GM18507 (cell line): ENCODE measurements around the gene PTPRU.

Source experiments
- DNase-seq: peaks from one replicate; pipeline ENCODE4 v3.0.0; 2011; ENCODE audit warnings: low read depth; ENCODE audit not compliant: insufficient read length; ENCODE audit errors: extremely low spot score
- FAIRE-seq: peaks from 2 replicates; lab custom pipeline; 2011; peaks lifted over from hg19 to GRCh38; lab: Jason Lieb, UNC

Gene PTPRU

GRCh38 chr1:29324202-29324601 lies 87.9 kb downstream of the PTPRU start:
- no peak for DNase-seq
- no peak for FAIRE-seq

- no peak for FAIRE-seq
- no peak for DNase-seq
Observed at GRCh38 chr1:29324771-29325351, 88.5 kb downstream of the PTPRU start.

DNA sequence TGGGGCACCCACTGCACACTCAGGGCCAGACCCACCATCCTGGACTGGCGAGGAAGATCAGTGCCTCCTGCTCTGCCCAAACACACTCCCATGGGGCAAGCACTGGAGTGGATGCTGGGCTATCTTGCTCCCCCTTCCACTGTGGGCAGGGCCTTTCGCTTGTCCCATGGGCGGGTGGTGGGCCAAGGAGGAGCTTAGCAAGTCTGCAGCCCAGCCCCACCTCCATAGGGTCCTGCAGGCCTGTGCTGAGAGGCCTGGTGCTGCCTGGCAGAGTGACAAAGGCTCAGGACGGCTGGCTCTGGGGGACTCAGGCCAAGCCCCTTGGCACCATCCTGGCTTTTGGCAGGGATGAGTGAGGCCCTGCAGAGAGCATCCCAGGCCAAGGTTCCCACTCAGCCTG lies 89.4 kb downstream of the PTPRU start:
- no peak for FAIRE-seq
- no peak for DNase-seq

GRCh38 chr1:29326123-29326522 lies 89.8 kb downstream of the PTPRU start:
- FAIRE-seq (no peak), DNase-seq (no peak)

GRCh38 chr1:29327223-29327935 lies 91.1 kb downstream of the PTPRU start:
- DNase-seq (no peak), FAIRE-seq (no peak)

GRCh38 chr1:29329022-29329775 lies 92.9 kb downstream of the PTPRU start:
- FAIRE-seq (no peak), DNase-seq (no peak)

DNA sequence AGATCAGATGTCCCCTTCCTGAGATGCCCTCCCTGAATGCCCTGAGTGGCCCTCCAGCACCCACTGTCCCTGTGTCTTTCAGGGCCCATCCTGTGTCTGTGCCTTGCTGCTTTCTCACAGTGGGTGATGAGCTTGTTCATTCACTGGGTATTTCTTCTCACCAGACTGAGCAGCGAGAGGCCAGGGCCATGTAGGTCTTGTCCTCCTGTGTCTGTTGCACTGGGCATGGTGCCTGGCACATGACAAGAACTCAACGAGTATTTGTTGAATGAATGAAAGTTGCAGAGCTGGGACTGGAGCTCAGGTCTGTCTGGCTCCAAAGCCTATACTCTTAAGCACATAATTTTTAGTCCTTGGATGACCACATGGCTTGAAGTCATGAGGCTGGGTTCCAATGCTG lies 93.8 kb downstream of the PTPRU start:
- DNase-seq = no peak

DNA sequence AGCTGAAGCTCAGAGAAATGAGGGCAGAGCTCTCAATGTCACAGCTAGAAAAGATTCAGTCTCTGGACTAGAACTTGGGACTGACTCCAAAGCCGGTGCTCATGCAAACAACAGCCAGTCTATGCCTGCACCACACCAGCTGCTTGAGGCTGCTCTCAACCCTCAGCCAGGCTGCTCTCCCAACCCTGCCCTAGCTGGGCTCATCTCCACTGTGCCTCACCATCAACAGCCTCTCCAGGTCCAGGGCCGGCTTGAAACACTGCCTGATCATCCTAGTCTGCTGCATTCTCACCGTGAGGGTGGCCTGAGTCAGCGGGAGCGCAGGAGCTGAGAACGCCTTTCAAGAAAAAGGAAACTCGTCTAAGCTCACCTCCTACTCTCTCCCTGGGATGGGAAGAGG lies 94.5 kb downstream of the PTPRU start:
- no peak for FAIRE-seq
- no peak for DNase-seq

More for the DNA sequence above, 93.8 kb downstream of the PTPRU start:
- FAIRE-seq = no peak

DNA sequence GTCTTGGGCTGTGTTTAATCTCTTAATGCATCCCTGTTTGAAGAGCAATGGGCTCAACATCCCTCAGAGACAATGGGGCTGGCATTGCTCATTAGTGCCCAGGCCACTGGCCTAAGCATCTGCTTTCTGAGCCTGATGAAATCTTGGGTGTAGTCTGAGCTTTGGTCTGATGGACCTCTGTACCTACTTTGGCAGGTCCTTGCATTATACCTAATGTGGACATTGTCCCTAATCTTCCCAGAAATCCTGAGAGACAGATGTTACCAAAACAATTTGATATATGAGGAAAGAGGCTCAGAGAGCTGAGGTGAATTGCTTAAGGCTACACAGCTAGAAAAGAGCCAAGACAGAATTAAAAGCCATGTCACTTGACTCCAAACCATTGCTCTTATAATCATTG lies 95.0 kb downstream of the PTPRU start:
- no peak for FAIRE-seq
- DNase-seq = no peak

- DNase-seq (no peak), FAIRE-seq (no peak)
Observed at GRCh38 chr1:29331729-29332128, 95.4 kb downstream of the PTPRU start.

- no peak for DNase-seq
- FAIRE-seq = no peak
Observed at GRCh38 chr1:29332204-29332603, 95.9 kb downstream of the PTPRU start.

DNA sequence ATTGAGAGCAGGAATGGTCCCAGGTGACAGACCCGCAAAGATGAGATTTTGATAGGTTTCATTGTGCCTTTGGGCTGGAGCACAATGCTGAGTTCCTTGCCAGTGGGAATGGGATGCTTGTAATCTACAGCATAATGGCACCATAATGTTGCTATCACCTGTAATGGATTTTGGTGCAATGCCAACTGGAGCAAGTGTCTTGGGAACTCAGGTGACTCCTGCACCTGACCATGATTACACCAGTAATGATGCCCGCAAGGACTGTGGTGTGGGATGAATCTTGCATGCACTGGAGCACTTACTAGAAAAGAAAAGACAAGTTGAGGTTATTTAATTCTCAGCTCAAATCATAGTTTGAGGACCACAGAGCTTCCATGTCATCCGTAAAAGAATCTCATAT lies 96.7 kb downstream of the PTPRU start:
- FAIRE-seq = no peak
- no peak for DNase-seq

DNA sequence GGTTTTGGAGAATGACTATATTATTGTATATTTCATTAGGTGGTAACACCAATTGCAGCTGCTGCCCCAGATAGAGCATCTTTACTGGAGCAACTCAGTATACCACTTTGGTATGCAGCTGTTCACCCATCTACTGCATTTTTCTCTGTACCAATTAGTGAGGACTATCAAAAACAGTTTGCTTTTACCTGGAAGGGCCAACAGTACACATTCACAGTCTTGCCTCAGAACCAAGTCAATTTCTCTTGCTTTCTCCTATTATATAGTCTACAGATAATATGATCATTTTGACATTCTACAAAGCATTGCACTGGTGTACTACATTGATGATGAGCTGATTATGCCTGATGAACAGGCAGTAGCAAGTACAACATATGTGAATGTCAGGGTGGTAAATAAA lies 99.3 kb downstream of the PTPRU start:
- FAIRE-seq = no peak

DNA sequence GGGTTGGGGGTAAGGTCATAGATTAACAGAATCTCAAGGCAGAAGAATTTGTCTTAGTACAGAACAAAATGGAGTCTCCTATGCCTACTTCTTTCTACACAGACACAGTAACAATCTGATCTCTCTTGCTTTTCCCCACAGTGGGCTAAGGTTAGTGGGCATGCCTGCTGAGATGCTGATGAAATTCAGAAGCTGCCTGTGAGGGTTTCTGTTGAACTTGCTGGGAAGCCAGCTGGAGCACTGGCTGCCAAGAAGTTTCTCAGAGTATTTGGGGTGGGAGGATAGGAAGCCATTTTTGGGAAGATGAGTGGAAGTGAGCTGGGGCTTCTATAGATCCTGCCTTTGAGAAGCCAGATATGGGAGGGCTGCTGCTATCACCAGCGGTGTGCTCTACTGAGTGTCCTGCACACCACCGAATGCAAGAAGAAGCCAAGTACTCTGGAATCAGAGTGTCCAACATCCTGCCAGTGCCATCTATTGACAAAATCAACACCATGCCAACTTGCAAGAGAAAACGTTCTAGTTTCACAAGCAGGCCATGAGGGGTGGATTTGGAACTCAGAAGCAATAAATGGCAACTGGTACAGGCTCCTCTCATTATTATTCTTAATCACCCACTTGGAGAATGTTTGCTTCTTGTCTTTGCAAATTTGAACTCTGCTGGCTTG lies 102.7 kb downstream of the PTPRU start:
- no peak for DNase-seq
- FAIRE-seq = no peak

More for the DNA sequence above, 99.3 kb downstream of the PTPRU start:
- DNase-seq = no peak

- no peak for FAIRE-seq
- no peak for DNase-seq
Observed at GRCh38 chr1:29341936-29342335, 105.6 kb downstream of the PTPRU start.

- DNase-seq = no peak
- FAIRE-seq = no peak
Observed at GRCh38 chr1:29342351-29342750, 106.0 kb downstream of the PTPRU start.

- DNase-seq (no peak), FAIRE-seq (no peak)
Observed at GRCh38 chr1:29342983-29343382, 106.7 kb downstream of the PTPRU start.

DNA sequence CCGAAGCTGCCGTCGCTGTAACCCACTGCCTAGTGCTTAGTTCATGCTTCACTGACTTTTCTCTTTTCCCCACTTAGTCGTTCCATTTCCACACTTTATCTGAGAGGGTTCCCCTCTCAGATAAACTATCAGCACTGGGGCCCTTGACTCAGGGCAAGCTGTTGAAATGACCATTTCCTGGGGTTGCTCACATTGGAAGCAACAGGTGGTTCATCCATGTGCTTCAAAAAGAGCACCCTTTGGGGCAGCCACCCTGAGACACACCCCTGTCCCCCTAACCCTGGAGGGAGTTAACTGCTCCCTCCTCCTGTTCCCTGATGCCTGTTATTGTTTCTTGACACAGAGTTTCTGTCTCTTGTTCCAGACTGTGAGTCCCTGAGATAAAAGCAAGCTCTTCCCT lies 107.2 kb downstream of the PTPRU start:
- FAIRE-seq = no peak

DNA sequence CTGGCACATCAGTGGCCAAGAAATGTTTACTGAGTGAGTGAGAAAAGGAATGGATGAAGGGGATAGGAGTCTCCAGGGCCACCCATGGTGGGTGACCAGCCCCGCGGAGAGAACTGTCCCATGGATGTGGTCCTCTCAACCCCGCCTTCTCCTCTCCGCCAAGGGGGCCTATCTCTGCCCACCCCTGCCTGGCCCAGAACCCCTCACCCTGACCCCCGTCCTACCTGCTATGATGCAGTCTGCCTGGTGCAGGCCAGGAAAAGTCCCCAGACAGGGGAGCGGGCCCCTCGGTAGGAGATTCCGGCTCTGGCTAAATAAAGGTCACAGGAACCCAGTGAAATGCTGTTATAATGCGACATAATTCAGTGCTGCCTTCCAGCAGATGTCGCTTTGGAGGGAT lies 107.6 kb downstream of the PTPRU start:
- no peak for DNase-seq
- no peak for FAIRE-seq

More for the DNA sequence above, 107.2 kb downstream of the PTPRU start:
- no peak for DNase-seq

DNA sequence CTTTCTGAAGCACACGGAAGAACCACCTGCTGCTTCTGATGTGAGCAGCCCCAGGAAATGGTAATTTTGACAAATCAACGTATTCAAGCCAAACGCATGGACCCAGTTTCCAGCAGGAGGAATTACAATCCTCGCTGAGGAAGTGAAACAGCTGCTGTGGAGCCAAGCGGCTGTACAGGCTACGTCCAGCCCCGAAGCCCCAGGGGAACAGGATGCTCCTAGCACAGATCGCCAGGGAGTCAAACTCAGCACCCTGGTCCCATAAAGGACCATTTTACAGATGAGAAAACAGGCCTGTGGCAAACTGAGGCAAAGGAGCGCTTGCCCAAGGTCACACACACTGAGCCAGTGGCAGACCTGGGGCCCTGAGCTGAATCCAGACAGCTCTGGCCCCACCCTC lies 108.0 kb downstream of the PTPRU start:
- no peak for FAIRE-seq
- DNase-seq = no peak
